ENCODE measurements around the gene TFDP3.

- TF ChIP-seq CTCF (IDR thresholded peaks at IDR 0.05) (no peak), EZH2 (IDR thresholded peaks at IDR 0.05) (no peak), EZH2phosphoT487 (IDR thresholded peaks at IDR 0.05) (no peak)
Observed at GRCh38 chrX:133185938-133186337, 32.2 kb downstream of the TFDP3 start.
